ENCODE measurements around the gene NKX3-2.

DNA sequence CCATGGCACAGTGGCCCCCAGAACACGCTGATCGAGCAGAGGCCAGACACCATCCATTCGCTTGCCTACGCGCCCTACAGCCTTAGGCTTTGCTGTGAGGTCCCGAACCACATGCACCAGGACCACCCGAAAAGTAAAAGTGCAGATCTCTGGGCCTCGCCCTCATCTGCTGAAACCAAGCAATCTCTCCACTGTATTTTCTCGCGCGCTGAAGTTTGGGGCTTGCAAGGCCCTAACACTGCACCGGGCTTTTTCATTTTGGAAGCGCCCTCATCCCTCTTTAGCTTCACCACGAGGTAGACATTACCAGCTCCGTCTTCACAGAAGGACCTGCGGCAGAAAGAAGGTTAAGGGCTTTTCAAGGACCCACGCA lies 21.2 kb downstream of the NKX3-2 start:
- TF ChIP-seq, protein P1, sequence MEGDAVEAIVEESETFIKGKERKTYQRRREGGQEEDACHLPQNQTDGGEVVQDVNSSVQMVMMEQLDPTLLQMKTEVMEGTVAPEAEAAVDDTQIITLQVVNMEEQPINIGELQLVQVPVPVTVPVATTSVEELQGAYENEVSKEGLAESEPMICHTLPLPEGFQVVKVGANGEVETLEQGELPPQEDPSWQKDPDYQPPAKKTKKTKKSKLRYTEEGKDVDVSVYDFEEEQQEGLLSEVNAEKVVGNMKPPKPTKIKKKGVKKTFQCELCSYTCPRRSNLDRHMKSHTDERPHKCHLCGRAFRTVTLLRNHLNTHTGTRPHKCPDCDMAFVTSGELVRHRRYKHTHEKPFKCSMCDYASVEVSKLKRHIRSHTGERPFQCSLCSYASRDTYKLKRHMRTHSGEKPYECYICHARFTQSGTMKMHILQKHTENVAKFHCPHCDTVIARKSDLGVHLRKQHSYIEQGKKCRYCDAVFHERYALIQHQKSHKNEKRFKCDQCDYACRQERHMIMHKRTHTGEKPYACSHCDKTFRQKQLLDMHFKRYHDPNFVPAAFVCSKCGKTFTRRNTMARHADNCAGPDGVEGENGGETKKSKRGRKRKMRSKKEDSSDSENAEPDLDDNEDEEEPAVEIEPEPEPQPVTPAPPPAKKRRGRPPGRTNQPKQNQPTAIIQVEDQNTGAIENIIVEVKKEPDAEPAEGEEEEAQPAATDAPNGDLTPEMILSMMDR (IDR thresholded peaks at IDR 0.05; ENCODE audit: insufficient read depth, low read depth, low read length): no peak
- peak; percentile 48 for TF ChIP-seq EZH2 (IDR thresholded peaks at IDR 0.05; ENCODE audit: insufficient read depth, low read length)
